DOHH2 (cell line): ENCODE results near the gene KAT2B.

Source experiments
- EZH2phosphoT487 ChIP-seq: fragments of 200-600 bp; sonication (generic); IDR thresholded peaks from 2 replicates; pipeline ENCODE4 v1.6.1; 2017; ENCODE audit warnings: borderline replicate concordance, mild to moderate bottlenecking, antibody characterized with exemption, low read length, moderate library complexity, mixed read lengths
- TF ChIP-seq, protein P1 (sequence below): fragments of 200-600 bp; sonication (generic); IDR thresholded peaks from one replicate; pipeline ENCODE4 v1.5.1; 2014; ENCODE audit warnings: antibody characterized with exemption, mild to moderate bottlenecking, low read depth, low read length; ENCODE audit not compliant: poor library complexity, severe bottlenecking

- TF ChIP-seq, protein P1, sequence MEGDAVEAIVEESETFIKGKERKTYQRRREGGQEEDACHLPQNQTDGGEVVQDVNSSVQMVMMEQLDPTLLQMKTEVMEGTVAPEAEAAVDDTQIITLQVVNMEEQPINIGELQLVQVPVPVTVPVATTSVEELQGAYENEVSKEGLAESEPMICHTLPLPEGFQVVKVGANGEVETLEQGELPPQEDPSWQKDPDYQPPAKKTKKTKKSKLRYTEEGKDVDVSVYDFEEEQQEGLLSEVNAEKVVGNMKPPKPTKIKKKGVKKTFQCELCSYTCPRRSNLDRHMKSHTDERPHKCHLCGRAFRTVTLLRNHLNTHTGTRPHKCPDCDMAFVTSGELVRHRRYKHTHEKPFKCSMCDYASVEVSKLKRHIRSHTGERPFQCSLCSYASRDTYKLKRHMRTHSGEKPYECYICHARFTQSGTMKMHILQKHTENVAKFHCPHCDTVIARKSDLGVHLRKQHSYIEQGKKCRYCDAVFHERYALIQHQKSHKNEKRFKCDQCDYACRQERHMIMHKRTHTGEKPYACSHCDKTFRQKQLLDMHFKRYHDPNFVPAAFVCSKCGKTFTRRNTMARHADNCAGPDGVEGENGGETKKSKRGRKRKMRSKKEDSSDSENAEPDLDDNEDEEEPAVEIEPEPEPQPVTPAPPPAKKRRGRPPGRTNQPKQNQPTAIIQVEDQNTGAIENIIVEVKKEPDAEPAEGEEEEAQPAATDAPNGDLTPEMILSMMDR: no peak
- TF ChIP-seq EZH2phosphoT487: no peak
Observed at GRCh38 chr3:20101041-20101440, 60.8 kb downstream of the KAT2B start.
